GM10266 (cell line): Measurements from ENCODE around the gene ATP2C2.

Experiments used
- DNase-seq: peaks from one replicate; pipeline ENCODE4 v3.0.0; 2012; ENCODE audit errors: extremely low spot score
- TF ChIP-seq, protein P1 (sequence below): IDR thresholded peaks from 2 replicates; pipeline ENCODE4 v1.5.1; 2012; ENCODE audit warnings: mild to moderate bottlenecking, low read depth; ENCODE audit not compliant: control insufficient read depth, insufficient read depth; ENCODE audit errors: missing control alignments

ATP2C2 gene

DNA sequence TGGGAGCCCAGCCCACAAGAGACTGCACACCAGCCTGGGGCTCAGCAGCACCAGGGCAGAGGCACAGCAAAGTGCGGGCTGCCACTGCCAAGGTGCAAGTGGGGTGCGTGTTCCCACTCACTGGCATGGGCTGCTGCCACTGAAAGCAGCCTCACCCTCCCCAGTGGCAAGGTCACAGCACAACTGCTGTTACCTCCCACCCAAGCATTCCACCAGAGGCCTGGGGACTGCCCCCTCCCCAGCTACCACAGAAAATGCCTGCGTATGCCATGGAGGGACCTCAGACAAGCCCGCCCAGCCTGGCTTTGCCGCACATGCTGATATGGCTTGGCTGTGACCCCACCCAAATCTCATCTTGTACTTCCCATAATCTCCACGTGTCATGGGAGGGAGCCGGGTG, 103.0 kb downstream of the ATP2C2 start:
- no peak for DNase-seq
- TF ChIP-seq, protein P1, sequence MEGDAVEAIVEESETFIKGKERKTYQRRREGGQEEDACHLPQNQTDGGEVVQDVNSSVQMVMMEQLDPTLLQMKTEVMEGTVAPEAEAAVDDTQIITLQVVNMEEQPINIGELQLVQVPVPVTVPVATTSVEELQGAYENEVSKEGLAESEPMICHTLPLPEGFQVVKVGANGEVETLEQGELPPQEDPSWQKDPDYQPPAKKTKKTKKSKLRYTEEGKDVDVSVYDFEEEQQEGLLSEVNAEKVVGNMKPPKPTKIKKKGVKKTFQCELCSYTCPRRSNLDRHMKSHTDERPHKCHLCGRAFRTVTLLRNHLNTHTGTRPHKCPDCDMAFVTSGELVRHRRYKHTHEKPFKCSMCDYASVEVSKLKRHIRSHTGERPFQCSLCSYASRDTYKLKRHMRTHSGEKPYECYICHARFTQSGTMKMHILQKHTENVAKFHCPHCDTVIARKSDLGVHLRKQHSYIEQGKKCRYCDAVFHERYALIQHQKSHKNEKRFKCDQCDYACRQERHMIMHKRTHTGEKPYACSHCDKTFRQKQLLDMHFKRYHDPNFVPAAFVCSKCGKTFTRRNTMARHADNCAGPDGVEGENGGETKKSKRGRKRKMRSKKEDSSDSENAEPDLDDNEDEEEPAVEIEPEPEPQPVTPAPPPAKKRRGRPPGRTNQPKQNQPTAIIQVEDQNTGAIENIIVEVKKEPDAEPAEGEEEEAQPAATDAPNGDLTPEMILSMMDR: no peak

DNA sequence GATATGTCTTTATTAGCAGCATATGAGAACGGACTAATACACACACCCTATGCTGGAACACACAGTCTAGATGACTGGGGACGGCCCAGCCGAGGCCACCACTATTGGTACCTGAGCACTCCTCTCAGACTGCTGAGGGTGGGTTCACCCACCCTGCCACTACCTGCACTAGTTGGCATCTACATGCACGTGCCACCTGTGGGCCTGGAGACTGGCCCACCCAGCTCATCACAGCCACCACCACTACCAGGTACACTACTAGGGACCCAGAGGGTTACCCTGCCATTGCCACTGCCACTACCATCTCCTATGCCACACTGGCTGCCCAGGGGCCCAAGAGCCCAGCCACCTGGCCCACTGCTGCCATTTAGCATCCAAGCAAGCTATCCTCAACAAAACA, 103.6 kb downstream of the ATP2C2 start:
- DNase-seq: no peak
- TF ChIP-seq, protein P1: no peak

DNA sequence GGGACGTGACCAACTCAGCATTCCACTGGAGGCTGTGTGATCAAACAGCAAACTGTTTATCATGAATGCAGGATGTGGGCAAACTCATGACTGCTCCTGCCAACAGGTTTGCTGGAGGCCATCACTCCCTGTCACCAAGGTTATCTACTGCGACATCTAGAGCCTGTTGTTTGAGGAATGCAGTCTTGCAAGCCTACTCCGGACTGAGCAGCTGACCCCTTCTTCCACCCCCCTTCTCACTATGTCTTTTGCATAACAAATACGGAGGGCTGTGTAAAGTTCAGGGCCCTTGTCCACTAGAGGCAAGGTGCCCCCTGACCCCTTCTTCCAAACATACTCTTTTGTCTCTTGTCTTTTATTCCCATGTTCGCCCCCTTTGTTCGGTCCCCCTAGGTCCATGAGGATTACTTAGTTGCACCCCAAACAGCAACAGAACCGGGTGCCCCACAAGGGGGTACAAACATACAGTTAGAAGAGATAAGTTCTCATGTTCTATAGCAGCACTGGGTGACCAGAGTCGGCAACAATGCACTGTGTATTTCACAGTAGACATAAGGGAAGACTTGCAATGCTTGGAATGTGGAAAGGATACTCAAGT, 107.4 kb downstream of the ATP2C2 start:
- DNase-seq: no peak
- TF ChIP-seq, protein P1: no peak

DNA sequence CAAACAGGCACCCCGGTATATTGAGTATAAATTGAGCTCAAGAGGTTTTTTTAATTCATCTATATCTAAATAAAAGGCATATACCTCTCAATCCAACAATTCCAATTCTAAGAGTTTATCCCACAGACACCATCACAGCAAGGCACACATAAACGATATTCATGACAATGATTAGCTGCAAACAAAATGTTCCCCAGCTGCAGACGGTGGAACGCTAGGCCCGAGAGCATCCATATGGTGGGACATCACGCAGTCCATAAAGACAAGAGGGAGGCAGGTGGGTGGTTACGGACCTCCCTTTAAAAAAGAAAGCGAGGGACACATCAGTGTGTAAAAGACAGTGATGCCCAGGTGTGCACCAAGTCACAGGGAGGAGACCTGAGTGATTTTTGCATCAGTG, 108.1 kb downstream of the ATP2C2 start:
- TF ChIP-seq, protein P1: no peak
- DNase-seq: no peak

DNA sequence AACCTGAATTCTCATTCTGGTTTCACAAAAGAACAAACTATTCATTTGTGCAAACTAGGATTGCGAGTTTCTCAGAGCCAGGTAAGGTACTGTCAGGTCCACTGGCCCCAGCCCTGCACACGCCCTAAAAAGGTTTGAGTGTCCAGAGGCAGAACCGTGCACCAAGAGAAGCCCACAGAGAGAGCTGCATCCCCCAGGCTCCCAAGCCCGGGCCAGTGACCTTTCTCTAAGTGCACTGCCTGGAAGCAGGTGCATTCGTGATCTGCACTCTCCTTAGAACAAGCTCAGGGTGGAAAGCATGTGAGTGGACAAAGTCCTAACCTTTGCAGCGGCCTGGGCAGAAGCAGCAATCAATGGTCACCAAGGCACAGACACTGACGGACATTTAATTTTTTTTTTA, 109.3 kb downstream of the ATP2C2 start:
- TF ChIP-seq, protein P1: no peak
- DNase-seq: no peak

DNA sequence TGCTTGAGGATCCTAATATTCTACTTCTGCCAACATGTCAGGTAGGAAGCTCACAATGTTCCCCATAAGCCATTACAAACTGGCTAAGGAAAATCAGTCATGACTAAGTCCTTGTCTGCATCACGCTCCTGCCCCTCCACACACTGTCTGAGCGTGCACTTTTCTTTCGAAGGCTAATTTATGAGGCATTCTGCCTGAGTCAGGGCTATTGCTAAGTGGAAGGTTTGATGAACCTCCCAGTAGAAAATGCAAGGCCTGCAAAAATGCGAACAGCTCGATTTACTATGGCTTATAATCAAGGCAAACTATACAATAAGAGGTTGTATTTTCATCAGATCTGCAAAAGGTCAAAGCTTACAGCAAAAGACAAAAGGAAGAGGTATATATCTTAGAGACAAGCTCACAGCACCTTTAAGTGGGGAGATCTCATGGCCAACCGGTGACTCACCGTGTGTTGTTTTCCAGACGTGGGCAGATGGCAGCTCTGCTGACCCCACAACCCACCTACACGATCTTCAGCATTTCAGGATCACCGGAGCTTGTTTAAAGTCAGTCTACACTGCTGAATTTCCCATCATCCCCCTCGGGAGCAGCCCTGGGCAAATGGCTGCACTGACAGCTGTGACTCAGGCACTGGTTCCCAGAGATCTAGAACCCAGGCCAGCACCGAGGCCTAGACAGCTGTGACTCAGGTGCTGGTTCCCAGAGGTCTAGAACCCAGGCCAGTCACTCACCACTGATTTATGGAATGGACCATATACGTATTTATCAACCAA, 110.0 kb downstream of the ATP2C2 start:
- no peak for DNase-seq
- TF ChIP-seq, protein P1: no peak
